ENCODE results near the gene TBC1D22A. TPM values are rescaled to one million over a fixed set of nuclear protein-coding genes. Genes with fewer than 3 reads are reported as not detected.

The TBC1D22A gene
- total and polyA plus RNA-seq, 10 of the 15 experiments (the other 5 are each of a cell fraction or from before 2014, with no cell fraction given): 0.63 to 44.7 (median 27.4) TPM

- no peaks in the 10 kb centered on the region for H3K79me2 ChIP-seq (ENCODE audit: control insufficient read depth, insufficient read depth, low read length)
- SMC1A ChIA-PET (ENCODE audit: uncharacterized antibody, unreplicated experiment): no interaction called here
- no peak for ATAC-seq
Measured at GRCh38 chr22:47062126-47062525, 299.7 kb downstream of the TBC1D22A start.

GRCh38 chr22:47063071-47063509, 300.6 kb downstream of the TBC1D22A start:
- DNase-seq (ENCODE audit: low read depth, low spot score): no peak
- no peak for TF ChIP-seq ATF3 (IDR thresholded peaks at IDR 0.05; ENCODE audit: borderline replicate concordance, extremely low read depth, low read depth, low read length)
- TF ChIP-seq MLLT1 (IDR thresholded peaks at IDR 0.05): no peak
- no peak for TF ChIP-seq TBL1XR1 (IDR thresholded peaks at IDR 0.05; ENCODE audit: low read depth, low read length)
- no peak for TF ChIP-seq FOS (IDR thresholded peaks at IDR 0.05; ENCODE audit: borderline replicate concordance, extremely low read depth, insufficient read length)
- TF ChIP-seq TCF7 (IDR thresholded peaks at IDR 0.05; ENCODE audit: borderline replicate concordance): no peak
- in situ Hi-C loops (cut with MboI): no loop called here
- POLR2A ChIA-PET: no interaction called here
- no peaks in the 10 kb centered on the region for H3K9me3 ChIP-seq (replicated peaks; ENCODE audit: control insufficient read depth, insufficient read depth, low read length)
- no peaks in the 10 kb centered on the region for H3K79me2 ChIP-seq (ENCODE audit: control insufficient read depth, insufficient read depth, low read length)
- H4K20me1 ChIP-seq (ENCODE audit: control insufficient read depth, insufficient read depth): no peaks in the 10 kb centered on the region
- no peak overlapping the region for H3K9ac ChIP-seq (ENCODE audit: control insufficient read depth, insufficient read depth, low read length)
- no peak overlapping the region for H3K4me2 ChIP-seq (ENCODE audit: control insufficient read depth, insufficient read depth)
- H3K4me3 ChIP-seq: no peak overlapping the region
- no peak for FAIRE-seq
- intact Hi-C loops (cut with micrococcal nuclease; ENCODE audit: unreplicated experiment): no loop called here
- ATAC-seq: no peak
- H3K36me3 ChIP-seq (ENCODE audit: control insufficient read depth in 2 of 2, insufficient read depth in 2 of 2, low read length in 1 of 2): peaks cover 4 to 13% of the 10 kb centered on the region in 2 experiments; a peak in 2 of 4 replicates
- SMC1A ChIA-PET (ENCODE audit: uncharacterized antibody, unreplicated experiment): no interaction called here
- BruUV-seq (replicated peaks): no TSS peak
- RAD21 ChIA-PET (ENCODE audit: unreplicated experiment): no interaction called here
- CTCF ChIA-PET: no interaction called here
- no peak overlapping the region for H3K27ac ChIP-seq (ENCODE audit: control insufficient read depth, insufficient read depth)
- H3K4me1 ChIP-seq (ENCODE audit: control insufficient read depth, insufficient read depth, low read length): peaks cover 18% of the 10 kb centered on the region
- 98% methylated on average over 14 of the region's 14 CpGs for WGBS (ENCODE audit: insufficient coverage, insufficient replicate concordance, low lambda C conversion rate, missing lambda C conversion rate)
- H2AFZ ChIP-seq (ENCODE audit: control insufficient read depth, low read depth, low read length): no peak overlapping the region
- H3K27me3 ChIP-seq (replicated peaks in 1 of 2; ENCODE audit: control insufficient read depth in 2 of 2, insufficient read depth in 2 of 2, low read length in 1 of 2): no peaks in the 10 kb centered on the region

More at GRCh38 chr22:47062126-47062525, 299.7 kb downstream of the TBC1D22A start:
- H3K9me3 ChIP-seq (replicated peaks; ENCODE audit: control insufficient read depth, insufficient read depth, low read length): no peaks in the 10 kb centered on the region
- no TSS peak for BruUV-seq (replicated peaks)
- ChIA-PET RAD21 (ENCODE audit: unreplicated experiment) (no interaction called here), CTCF (no interaction called here), POLR2A (no interaction called here)
- H3K27ac ChIP-seq (ENCODE audit: control insufficient read depth, insufficient read depth): no peak overlapping the region
- no peak overlapping the region for H3K4me2 ChIP-seq (ENCODE audit: control insufficient read depth, insufficient read depth)
- H3K27me3 ChIP-seq (replicated peaks in 1 of 2; ENCODE audit: control insufficient read depth in 2 of 2, insufficient read depth in 2 of 2, low read length in 1 of 2): no peaks in the 10 kb centered on the region
- WGBS (ENCODE audit: insufficient coverage, insufficient replicate concordance, low lambda C conversion rate, missing lambda C conversion rate): 98% methylated on average over 10 of the region's 10 CpGs
- peaks cover 5 to 16% of the 10 kb centered on the region in 2 experiments; a peak in 3 of 4 replicates for H3K36me3 ChIP-seq (ENCODE audit: control insufficient read depth in 2 of 2, insufficient read depth in 2 of 2, low read length in 1 of 2)
- no peak for TF ChIP-seq SREBF2 (IDR thresholded peaks at IDR 0.05; ENCODE audit: low read length)
- TF ChIP-seq ZBTB33 (IDR thresholded peaks at IDR 0.05): no peak
- no peak for TF ChIP-seq TCF7 (IDR thresholded peaks at IDR 0.05; ENCODE audit: borderline replicate concordance)
- no peak for TF ChIP-seq ETV6 (conservative IDR thresholded peaks at IDR 0.05 in 1 of 2, IDR thresholded peaks at IDR 0.05 in 1 of 2; ENCODE audit: borderline replicate concordance in 1 of 2, low read depth in 1 of 2)
- DNase-seq (ENCODE audit: low read depth, low spot score): no peak
- H3K4me3 ChIP-seq: no peak overlapping the region
- intact Hi-C loops (cut with micrococcal nuclease; ENCODE audit: unreplicated experiment) (no loop called here), in situ Hi-C loops (cut with MboI) (no loop called here)
- no peak overlapping the region for H2AFZ ChIP-seq (ENCODE audit: control insufficient read depth, low read depth, low read length)
- H3K9ac ChIP-seq (ENCODE audit: control insufficient read depth, insufficient read depth, low read length): no peak overlapping the region
- FAIRE-seq: no peak
- peaks cover 21% of the 10 kb centered on the region for H3K4me1 ChIP-seq (ENCODE audit: control insufficient read depth, insufficient read depth, low read length)
- no peaks in the 10 kb centered on the region for H4K20me1 ChIP-seq (ENCODE audit: control insufficient read depth, insufficient read depth)

Data from GM12878 (cell line).